Stimulated activated CD4-positive, alpha-beta T cell treated with anti-CD3 and anti-CD28 coated beads, Interleukin-2, amount 100 ng/mL, for 4 hours (primary cell): ENCODE results near the gene PTGES2.
"Not testable (repeated sequence)": the region's sequence is repeated elsewhere in the genome, so short reads cannot be mapped to it uniquely, and the experiment has no call there.

Experiments
- DNase-seq: peaks from one replicate; pipeline ENCODE4 v3.0.0-alpha.2; 2020; ENCODE audit warnings: low read depth

The PTGES2 gene

DNA sequence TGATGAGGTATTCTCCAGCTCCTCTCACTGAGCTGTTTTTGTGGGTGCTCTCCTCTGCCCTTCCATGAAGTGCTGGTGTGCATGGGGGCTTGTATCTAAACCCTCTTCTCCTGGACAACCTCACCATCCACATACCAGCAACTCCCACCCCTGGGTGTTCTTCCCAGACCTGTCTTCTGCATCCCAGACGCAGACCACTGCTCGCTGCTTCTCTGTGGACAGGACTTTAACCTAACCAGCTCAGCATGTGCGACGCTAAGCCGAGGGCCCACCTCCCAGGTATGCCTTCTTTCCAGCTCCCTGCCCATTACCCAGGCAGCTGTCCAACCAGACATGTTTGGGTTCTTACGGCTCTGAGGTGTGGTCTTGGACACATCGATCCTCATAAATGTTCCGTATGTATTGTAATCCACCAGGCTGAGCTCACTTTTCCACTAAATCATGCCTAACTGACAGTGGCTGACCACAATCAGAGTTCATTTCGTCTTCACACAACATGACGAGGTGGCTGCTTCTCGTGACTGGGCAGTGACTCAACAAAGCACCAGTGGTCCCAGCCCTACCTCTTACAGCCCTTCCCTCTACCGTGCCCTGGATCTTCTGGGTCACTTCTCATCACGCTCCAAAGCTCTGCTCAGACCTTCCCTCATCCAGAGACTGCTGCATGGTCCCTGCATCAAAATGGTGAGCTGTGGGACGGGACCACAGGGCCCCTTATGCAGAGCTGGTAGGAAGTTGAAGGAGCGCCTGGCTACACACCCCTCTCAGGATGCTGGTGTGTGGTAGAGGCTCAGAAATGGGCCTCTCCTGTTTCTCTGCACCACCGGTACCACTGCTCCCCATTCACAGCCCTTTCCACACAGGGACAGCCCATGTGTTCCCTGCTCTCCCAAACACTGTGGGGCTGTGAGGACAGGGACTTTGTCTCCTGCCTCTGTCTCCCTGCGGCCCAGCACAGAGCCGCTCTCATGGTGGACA, 9.6 kb upstream of the PTGES2 start:
- no peak for DNase-seq

DNA sequence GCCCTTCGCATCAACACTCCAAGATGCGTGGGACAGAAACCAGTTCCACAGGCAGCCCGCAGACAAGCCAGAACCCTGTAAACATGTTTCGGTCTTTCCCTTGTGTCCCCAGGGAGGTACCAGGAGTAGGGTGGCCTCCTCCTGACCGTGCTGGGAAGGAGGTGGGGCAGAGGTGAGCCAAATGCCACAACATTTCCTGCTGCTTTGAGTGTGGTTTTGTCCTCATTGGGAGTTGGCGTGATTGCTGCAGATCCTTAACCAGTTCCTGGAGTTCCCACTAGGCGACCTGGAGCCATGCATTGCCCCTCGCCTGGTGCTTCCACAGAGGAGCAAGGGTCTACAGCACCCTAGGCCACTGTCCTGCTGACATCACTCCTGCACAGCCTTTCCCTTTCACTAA, 8.0 kb upstream of the PTGES2 start:
- not testable (repeated sequence) for DNase-seq

DNA sequence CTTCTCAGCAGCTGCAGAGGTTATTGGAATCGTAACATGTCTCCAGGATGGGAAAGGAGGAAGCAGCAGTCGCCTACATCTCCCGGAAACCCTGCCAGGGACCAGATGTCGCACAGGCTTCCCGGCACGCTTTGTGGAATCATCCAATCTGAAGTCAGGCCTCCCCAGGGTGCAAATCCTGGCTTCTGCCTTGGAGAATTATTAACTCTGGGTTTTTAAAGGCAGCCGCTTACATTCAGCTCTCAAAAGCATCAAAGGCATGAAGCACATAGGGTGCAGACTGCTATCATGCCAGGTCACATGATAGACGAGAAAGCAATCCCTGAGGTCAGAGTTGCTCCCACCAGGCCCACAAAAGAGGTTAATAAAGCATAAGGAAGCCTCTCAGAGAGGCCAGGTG, 4.6 kb upstream of the PTGES2 start:
- not testable (repeated sequence) for DNase-seq

DNA sequence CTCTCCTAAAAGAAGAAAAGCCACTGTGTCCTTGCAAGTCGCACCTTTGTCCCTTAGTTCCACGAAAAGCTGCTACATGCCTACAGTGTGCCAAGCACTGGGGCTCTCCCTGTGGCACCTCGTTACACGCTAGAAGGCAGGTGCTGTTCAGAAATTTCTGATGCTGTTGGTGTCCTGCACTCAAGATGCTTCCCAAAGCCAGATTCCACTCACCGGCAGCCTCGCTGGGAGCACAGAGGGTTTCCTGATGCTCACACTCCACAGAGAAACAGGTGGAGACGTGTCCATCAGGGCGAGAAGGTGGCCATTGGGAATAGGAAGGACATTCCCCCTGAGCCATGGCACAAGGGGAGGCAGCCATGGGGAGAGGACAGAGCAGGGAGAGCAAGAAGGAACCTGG, 3.8 kb upstream of the PTGES2 start:
- DNase-seq, result not testable (repeated sequence)

DNA sequence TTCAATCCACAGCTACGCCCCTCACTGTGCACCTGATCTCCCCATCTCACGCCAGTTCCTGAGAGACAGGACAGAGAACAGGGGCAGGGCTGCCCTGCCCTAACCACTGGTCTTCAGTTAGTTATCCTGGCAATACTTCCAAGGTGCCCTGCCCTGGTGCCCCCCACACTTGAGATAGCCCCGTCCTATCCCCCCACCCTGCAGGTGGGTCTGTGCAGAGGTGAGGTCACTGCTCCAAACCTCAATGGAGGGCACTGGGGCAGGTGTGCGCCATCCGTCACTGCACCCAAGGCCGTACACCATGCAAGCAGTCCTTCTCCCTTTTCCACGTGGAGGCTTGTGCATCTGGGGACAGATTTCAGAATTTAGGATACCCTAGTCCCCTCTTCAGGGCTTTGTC, 3.1 kb upstream of the PTGES2 start:
- DNase-seq, result not testable (repeated sequence)

DNA sequence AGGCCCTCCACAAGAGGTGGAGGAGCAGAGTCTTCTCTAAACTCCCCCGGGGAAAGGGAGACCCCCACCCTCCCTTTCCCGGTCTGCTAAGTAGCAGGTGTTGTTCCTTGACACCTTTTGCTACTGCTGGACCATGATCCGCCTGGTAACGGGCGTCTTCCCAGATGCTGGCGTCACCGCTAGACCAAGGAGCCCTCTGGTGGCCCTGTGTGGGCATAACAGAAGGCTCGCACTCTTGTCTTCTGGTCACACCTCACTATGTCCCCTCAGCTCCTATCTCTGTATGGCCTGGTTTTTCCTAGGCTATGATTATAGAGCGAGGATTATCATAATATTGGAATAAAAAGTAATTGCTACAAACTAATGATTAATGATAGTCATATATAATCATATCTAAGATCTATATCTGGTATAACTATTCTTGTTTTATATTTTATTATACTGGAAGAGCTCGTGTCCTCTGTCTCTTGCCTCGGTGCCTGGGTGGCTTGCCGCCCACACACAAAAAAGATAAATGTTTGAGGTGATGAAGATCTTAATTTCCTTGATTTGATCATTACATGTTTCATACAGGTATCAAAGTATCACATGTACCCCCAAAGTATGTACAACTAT, 2.6 kb upstream of the PTGES2 start:
- peak; percentile 30 for DNase-seq

DNA sequence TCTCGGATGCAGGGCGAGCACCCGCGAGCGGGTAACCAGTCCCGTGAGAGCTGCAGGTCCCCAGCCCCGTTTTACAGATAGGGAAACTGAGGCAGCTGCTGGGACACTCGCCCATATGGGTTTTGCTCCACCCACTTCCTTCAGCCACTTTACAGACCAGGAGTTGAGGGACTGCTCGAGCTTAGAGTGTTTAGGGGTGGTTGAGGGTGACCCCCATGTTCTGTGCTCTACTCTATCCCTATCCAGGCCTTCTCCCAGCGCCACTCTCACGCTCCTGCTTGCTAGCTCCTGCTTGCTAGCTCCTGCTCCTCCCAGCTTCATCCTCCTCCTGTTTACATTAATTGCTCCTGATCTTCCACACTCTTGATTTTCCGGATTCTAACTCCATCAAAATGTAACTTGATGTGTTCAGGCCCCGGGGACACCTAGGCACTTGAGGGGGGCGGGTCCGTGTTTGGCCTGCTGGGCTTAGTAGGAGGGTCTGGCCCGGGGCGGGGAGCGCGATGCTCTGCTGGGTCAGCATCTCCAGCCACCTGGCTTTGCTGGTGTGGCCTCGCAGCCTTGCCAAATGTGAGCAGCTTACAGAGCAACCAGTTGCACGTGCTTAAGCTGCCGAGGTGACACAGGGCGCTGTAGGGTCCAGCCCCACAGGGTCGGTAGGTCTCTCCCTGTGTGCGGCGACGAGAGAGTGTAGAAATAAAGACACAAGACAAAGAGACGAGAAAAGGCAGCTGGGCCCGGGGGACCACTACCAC, 1.5 kb upstream of the PTGES2 start:
- no peak for DNase-seq

DNA sequence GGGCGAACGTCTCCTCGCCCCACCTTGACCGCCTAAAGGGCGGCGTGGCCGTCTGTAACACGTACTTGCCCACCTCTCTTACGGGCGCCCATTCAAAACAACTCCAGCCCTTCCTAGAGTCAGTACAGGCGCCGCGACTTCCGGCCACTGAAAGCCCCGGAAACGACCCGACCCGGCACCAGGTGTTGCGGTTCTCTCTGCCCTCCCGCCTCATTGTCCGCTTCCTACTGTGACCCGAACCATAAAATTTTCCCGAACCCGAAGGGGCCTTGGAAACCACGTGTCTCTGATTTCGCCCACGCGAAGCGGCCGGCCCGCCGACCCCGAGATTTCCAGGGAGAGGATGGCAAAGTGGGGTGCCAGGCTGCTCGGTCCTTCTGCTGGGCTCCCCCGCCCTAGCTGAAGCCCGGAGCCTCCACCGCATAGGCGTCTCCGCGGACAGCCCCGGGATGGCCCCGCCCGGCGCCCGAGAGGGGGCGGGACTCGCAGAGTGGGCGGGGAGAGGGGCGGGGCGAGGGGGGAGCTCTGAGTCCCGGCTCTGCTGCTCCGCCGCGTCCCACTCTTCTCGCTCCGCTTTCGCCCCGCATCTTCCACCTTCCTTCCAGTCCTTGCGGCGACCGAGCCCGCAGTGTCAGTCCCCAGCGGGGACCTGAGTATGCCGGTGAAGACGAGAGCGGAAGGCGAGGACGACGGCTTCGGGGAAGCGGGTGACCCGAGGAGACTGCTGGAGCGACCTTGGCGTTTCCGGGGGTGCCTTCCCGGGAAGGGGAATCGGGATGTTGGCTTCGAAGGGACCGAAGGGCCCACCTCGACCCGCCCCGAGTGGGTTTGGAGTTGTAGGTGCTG, 684 bp upstream of the PTGES2 start:
- peak; percentile 76 for DNase-seq

DNA sequence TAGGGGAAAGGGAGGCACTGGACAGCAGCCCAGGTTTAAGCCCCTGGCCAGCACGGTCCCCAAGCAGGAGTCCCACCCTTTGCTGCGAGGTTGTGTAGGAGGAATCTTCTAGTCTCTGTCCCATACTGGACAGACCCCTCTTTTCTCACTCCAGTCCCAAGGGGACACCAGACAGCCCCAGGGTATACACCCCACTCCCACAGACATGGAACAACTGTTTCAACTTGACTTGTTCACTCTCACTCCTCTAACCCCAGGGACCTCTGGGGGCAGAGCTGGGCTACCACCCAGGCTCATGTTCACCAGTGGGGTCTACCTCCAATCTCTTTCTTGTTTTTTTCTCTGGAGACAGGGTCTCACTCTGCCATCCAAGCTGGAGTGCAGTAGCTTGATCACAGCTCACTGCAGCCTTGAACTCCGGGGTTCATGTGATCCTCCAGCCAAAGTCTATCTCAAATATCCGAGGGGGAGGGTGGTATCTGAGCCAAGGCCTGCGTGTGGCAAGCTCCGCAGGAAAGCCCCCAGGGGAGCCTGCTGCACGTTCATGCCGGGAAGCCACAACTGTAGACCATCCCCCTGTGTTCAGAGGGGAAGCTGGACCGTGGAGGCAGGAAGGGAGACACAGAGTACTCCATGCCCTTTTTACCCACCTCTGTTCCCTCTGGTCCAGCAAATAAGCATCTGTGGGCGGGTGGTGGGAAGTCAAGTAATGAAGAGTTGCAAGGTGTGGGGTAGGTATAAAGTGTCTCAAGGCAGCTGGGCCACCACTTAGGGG, 1.8 kb downstream of the PTGES2 start:
- DNase-seq, result no peak

DNA sequence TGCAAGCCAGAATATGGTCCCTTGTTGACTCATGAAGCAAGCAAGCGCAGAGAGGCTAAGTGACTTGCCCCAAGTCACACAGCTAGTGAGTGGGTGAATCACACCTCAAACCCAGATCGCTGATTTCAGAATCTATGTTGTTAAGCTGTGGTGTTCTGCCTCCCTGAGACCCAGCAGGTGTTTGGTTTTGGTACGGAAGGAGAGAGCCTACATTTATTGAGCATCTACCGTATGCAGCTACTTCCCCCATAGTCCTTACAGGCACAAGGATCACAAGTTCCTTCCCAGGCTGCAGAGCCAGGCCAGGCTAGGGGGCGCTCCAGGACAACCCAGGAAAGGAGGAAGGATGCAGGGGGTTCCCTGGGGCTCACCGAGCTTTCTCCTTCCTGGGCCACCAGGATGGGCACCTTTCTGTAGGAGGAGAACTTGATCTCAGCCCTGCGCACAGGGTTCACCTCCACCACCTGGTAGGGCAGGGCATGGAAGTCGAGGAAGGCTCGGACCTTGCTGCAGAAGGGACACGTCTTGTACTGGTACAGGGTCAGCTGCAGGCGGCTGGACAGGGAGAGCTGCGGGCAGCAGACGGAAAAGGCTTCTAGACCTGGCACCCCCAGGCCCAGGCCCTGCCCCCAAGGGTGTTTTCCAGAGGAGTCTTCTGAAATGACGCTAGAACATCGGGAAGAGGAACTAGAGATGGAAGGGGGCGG, 2.5 kb downstream of the PTGES2 start:
- DNase-seq, result no peak

DNA sequence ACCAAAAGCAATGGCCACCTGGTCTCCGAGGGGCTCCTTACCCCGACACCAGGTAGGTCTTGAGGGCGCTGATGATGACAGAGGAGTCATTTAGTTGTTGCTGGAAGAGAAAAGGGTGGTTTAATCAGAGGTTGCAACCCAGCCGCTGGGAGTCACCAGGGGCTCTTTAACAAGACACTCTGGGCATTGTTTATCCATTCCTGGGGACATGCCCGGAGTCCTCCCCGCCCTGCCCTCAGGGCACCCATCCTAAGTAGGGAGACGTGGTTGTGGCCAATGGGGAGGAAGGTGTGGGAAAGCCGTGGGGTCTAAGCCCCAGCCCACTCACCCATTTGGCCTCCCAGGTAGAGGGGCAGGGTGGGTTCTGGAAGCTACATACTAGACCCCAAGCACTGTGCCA, 3.1 kb downstream of the PTGES2 start:
- DNase-seq, result no peak

DNA sequence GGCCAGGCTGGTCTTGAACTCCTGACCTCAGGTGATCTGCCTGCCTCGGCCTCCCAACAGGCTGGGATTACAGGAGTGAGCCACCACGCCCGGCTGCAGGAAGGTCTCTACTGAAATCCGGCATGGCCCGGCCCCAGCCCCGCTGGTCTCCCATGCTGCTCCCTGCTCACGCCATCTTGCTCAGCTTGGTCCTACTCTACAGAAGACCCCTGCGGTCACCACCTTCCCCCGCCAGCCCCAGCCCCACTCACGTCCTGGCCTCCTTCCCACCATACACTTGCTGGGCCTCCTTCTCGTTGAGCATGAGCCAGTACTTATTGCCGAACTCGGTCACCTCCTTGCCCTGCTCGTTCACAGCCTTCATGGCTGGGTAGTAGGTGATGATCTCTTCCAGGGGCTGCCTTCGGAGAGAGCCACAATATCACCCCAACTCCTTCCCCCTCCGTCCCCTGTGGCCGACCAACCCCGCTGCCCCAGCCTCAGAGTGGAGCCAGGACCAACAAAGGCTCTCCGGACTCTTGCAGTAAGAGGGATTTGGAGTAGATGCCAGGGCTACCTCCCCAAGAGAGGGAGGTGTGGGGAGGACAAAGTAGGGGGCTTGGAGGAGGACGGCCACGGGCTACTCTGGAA, 4.0 kb downstream of the PTGES2 start:
- no peak for DNase-seq

DNA sequence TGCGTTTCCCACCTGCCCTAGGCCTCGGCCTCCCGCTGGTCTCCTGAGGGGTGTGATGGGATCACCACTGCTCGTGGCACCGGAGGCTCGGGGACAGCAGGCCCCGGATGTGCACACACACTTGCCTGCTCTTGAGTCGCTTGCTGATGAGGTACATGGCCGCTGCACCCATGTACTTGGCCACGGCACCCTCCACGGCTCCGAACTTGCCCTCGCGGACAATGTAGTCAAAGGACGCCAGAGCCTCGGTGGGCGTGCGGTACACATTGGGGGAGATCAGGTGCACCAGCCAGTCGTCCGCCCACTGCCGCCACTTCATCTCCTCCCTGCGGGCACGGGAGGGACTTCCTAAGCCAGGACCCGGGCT, 4.7 kb downstream of the PTGES2 start:
- DNase-seq, result no peak

DNA sequence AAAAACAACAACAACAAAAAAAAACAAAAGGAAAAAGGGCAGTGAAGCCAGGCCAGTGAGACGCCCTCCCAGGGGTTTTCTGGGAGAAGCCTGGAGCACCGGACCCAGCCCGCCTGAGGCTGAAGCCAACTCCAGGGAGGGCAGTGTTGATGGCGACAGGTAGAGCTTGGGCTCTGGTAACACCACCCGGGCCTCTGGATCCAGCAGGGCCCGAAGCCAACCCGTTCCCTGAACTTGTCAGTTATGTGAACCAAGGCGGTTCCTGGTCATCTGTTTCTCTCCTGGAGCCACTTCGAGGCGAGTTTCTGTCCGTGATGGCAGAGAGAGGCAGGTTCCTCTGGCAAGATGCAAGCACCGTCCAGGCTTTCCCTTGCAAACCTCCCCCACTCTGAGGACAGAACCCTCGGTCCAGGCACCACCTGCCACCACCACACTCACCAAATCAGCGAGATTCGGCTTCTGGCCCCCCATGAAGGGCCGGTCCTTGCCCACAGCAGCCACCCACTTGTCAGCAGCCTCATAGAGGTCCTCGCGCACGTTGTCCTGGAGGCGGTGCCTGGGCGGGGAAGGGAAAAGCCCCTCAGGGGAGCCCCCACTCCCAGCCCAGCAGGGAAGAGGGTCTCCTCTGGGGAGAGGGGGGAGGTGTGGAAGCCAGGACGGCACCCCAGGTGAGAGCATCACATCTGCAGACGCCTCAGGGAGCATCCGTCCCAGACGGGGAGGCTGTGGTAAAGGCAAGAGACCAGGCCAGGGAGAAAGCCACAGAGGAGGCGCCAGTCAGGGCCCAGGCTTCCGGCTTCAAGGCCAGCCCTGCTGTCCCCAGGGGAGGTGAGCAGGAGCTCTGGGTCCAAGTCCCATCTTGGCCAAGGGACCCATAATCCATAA, 5.4 kb downstream of the PTGES2 start:
- DNase-seq, result no peak

DNA sequence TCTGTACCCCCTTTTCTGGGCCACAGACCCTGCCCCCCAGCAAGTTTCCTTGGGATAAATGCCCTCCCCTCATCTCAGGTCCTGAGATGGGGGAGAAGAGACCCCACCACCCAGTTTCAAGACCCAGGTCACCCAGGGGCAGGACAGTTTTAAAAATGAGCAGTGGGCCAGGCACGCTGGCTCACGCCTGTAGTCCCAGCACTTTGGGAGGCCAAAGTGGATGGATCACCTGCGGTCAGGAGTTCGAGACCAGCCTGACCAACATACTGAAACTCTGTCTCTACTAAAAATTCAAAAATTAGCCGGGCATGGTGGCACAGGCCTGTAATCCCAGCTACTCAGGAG, 6.1 kb downstream of the PTGES2 start:
- DNase-seq, result no peak

DNA sequence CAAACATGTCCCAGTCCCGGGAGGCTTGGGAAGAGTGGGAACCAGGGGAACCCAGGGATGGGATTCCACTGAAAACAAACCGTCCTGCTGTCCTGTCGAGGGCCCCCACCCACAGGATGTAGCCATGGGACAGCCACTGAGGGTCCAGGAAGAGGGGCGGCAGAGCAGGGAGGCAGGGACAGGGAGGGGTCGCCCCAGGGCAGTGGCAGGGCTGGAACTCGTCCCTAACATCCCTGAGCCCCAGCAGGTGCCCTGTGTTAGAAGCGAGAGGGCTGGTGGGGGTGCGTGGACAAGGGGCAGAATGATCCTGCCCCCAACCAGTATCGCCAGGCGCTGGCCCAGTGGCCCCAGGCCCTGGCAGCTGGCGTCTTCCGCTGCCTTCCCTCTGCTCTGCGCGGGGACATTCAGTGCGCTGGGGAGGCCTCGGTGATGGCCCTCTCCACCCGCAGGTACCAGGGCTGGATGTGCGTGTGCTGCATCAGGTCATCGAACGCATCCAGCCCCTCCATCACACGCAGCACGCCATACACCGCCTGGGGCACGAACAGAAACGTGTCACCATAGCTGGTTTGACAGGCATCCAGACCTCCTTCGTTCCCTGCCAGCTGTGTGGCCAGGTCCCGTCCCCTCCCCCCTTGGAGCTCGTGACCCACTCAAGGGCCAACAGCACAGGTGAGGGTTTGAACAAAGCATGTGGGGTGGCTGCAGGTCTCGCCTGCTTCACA, 6.6 kb downstream of the PTGES2 start:
- no peak for DNase-seq

DNA sequence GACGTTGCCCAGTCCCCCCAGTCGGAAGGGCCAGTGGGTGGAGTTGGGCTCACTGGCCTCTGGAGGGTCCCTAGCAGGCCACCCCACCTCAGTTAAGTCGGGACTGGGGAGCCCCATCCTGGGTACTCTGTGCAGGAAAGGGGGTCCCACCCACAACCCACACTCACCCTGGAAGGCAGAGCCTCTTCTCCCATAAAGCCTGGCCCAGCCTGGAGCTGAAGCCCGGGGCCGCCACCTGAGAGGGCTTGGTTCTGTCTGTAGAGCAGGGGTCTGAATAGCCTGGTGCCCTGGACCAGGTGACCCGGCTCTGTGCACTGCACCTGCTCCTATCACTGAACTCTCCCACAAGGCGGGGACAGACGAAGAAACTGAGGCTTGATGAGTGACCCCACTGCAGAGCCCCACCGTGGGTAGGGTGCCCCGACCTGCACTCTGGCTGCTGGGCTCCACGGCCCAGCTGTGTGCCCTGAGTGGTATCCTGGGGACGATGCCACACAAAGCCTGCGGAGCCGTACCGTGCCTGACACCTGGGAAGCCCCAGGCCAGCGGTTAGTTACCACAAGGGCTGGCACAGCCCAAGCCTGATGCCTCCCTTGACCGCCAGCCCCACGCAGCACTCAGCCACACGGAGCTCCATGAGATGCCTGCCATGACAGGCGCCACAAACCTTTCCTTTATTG, 7.3 kb downstream of the PTGES2 start:
- no peak for DNase-seq
